HEK293 (cell line): ENCODE measurements around the gene PPP1R18.

Experiments
- CTCF ChIP-seq: fragments of 450-650 bp; formaldehyde crosslinking; IDR thresholded peaks from 2 replicates; pipeline ENCODE4 v1.5.1; 2016; ENCODE audit warnings: missing biosample characterization, missing genetic modification characterization
- FEZF1 ChIP-seq: fragments of 450-650 bp; formaldehyde crosslinking; IDR thresholded peaks from 2 replicates; pipeline ENCODE4 v1.5.1; 2016; ENCODE audit warnings: missing biosample characterization, missing genetic modification characterization
- KLF9 ChIP-seq: fragments of 450-650 bp; formaldehyde crosslinking; IDR thresholded peaks from 2 replicates; pipeline ENCODE4 v1.5.1; 2016; ENCODE audit warnings: missing biosample characterization, missing genetic modification characterization, low read depth
- ZFP3 ChIP-seq: fragments of 450-650 bp; formaldehyde crosslinking; IDR thresholded peaks from 2 replicates; pipeline ENCODE4 v1.5.1; 2016; ENCODE audit warnings: low read depth, missing biosample characterization, missing genetic modification characterization
- ZNF266 ChIP-seq: fragments of 450-650 bp; formaldehyde crosslinking; IDR thresholded peaks from 2 replicates; pipeline ENCODE4 v1.5.1; 2016; ENCODE audit warnings: missing biosample characterization, missing genetic modification characterization, low read depth
- ZNF280D ChIP-seq: fragments of 450-650 bp; formaldehyde crosslinking; IDR thresholded peaks from 2 replicates; pipeline ENCODE4 v1.5.1; 2016; ENCODE audit warnings: missing biosample characterization, missing genetic modification characterization
- ZNF362 ChIP-seq: fragments of 450-650 bp; formaldehyde crosslinking; IDR thresholded peaks from 2 replicates; pipeline ENCODE4 v1.5.1; 2016; ENCODE audit warnings: missing biosample characterization, missing genetic modification characterization
- ZNF837 ChIP-seq: fragments of 450-650 bp; formaldehyde crosslinking; IDR thresholded peaks from 2 replicates; pipeline ENCODE4 v1.5.1; 2016; ENCODE audit warnings: missing biosample characterization, missing genetic modification characterization
- TF ChIP-seq, protein P1 (sequence below): fragments of 450-650 bp; formaldehyde crosslinking; IDR thresholded peaks from 2 replicates; pipeline ENCODE4 v1.5.1; 2017; ENCODE audit warnings: missing biosample characterization, missing genetic modification characterization

GRCh38 chr6:30641048-30641447 lies 45.4 kb downstream of the PPP1R18 start:
- TF ChIP-seq ZNF837 (no peak), ZFP3 (tag by site-specific recombination) (no peak), CTCF (no peak), ZNF266 (no peak), FEZF1 (tag by site-specific recombination) (no peak), ZNF362 (tag by site-specific recombination) (no peak), KLF9 (tag by site-specific recombination) (no peak), ZNF280D (tag by site-specific recombination) (no peak)
- TF ChIP-seq, protein P1, sequence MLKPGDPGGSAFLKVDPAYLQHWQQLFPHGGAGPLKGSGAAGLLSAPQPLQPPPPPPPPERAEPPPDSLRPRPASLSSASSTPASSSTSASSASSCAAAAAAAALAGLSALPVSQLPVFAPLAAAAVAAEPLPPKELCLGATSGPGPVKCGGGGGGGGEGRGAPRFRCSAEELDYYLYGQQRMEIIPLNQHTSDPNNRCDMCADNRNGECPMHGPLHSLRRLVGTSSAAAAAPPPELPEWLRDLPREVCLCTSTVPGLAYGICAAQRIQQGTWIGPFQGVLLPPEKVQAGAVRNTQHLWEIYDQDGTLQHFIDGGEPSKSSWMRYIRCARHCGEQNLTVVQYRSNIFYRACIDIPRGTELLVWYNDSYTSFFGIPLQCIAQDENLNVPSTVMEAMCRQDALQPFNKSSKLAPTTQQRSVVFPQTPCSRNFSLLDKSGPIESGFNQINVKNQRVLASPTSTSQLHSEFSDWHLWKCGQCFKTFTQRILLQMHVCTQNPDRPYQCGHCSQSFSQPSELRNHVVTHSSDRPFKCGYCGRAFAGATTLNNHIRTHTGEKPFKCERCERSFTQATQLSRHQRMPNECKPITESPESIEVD (tag by site-specific recombination): no peak
